ENCODE measurements around the gene DHX16.
A peak's percentile ranks its signal among the peaks of the same experiment; 100 is the strongest.
"Not testable (repeated sequence)": the region's sequence is repeated elsewhere in the genome, so short reads cannot be mapped to it uniquely, and the experiment has no call there.

The DHX16 gene

GRCh38 chr6:30678964-30679726, 6.3 kb upstream of the DHX16 start:
- DNase-seq, result peak; percentile 93 to 94

- no peak for DNase-seq
Measured at GRCh38 chr6:30676660-30677285, 4.0 kb upstream of the DHX16 start.

- no peak for DNase-seq
Measured at GRCh38 chr6:30670760-30671527, 1.9 kb downstream of the DHX16 start.

GRCh38 chr6:30666300-30666699, 6.5 kb downstream of the DHX16 start:
- DNase-seq, result peak; percentile 49 to 65

GRCh38 chr6:30664994-30665767, 7.6 kb downstream of the DHX16 start:
- no peak for DNase-seq

- DNase-seq, result not testable (repeated sequence)
Measured at GRCh38 chr6:30657922-30658321, 14.9 kb downstream of the DHX16 start.

GRCh38 chr6:30657454-30657853, 15.4 kb downstream of the DHX16 start:
- no peak for DNase-seq

GRCh38 chr6:30656513-30656912, 16.3 kb downstream of the DHX16 start:
- no peak for DNase-seq

- no peak for DNase-seq
Measured at GRCh38 chr6:30655743-30656094, 17.1 kb downstream of the DHX16 start.

GRCh38 chr6:30654798-30655742, 17.7 kb downstream of the DHX16 start:
- DNase-seq, result no peak

- no peak for DNase-seq
Measured at GRCh38 chr6:30651143-30651542, 21.7 kb downstream of the DHX16 start.

- peak; percentile 77 to 82 for DNase-seq
Measured at GRCh38 chr6:30647242-30648116, 25.3 kb downstream of the DHX16 start.

GRCh38 chr6:30646450-30647241, 26.2 kb downstream of the DHX16 start, which contains the start of gene C6orf136:
TSS of gene C6orf136 (plus strand) at chr6:30647133. CDS start at chr6:30647232, 99 bp downstream.
- DNase-seq, result peak; percentile 90 to 94

GRCh38 chr6:30645989-30646388, 26.8 kb downstream of the DHX16 start:
- no peak for DNase-seq

- no peak for DNase-seq
Measured at GRCh38 chr6:30644769-30645168, 28.0 kb downstream of the DHX16 start.

GRCh38 chr6:30643656-30644055, 29.1 kb downstream of the DHX16 start:
- no peak for DNase-seq

- no peak for DNase-seq
Measured at GRCh38 chr6:30641048-30641447, 31.8 kb downstream of the DHX16 start.

- DNase-seq, result no peak
Measured at GRCh38 chr6:30640481-30640880, 32.3 kb downstream of the DHX16 start.

- no peak for DNase-seq
Measured at GRCh38 chr6:30635834-30636233, 37.0 kb downstream of the DHX16 start.

All from activated CD4-positive, alpha-beta T cell treated with anti-CD3 and anti-CD28 coated beads, Interleukin-2, amount 50 U/mL, for 48 hours (primary cell).